ENCODE data around the gene RASGEF1C. TPM values are rescaled to one million over a fixed set of nuclear protein-coding genes. Genes with fewer than 3 reads are reported as not detected.
"Not testable (repeated sequence)": the region's sequence is repeated elsewhere in the genome, so short reads cannot be mapped to it uniquely, and the experiment has no call there.

RASGEF1C gene
- total RNA-seq, 2 experiments from 2014 or later: not detected

DNA sequence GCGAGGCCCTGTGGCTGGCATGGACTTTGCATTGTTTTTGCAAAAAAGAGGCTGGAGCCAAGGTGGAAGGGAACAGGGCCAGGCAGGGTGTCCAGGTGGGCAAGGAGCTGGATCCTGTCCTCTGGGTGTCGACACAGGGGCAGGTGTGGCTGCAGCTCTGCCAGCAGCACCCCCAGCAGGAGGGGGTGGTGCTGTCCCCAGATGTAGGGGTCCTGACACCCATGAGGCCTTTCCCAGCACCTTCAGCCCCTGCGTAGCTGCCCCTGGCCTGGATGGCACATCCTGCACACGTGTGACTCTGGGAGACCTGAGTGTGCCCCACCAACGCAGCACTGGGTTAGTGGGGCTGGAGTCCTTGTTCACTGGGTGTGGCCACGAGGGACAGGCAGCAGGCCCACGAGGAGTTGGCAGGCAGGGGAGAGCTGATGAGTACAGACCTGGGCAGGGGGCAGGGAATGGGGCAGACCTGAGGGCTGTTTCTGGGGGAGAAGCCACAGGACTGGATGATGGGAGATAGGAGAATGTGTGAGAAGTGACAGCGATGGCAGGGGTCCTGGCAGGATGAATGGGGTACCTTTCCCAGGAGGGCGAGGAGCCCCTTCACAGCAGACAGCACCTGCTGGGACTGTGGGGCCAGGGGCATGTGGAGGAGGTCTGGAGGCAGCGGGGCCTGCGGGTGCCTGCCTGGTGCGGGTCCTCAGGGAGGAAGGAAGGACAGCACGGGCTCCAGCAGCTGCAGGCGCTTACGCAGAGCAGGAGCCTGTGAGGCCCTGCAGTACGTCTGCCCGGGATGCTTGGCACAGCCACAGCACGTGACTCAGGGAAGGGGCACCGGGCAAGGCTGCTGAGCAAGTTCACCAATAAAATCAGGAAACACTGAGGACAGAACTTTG is 3.6 kb upstream of the RASGEF1C start:
- ChIA-PET POLR2A (no interaction called here), CTCF (no interaction called here)

DNA sequence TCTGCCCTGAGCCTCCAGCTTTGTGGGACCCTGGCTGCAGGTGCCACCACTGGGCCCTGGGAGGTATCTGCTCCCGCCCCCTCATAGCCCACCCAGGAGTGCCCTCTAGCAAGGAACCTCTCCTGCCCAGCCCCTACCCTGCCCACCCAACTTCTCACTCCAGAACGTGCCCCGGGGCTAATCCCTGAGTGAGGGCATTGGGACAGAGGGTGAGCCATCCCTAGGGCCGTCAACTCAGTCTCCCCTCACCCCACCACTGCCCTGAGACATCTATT is 2.7 kb upstream of the RASGEF1C start:
- POLR2A ChIA-PET: no interaction called here
- CTCF ChIA-PET: interaction anchor here (1.1 kb wide), 1 partner anchor 76 kb away, joined by 3 read pairs; no protein-coding TSS in a partner anchor

DNA sequence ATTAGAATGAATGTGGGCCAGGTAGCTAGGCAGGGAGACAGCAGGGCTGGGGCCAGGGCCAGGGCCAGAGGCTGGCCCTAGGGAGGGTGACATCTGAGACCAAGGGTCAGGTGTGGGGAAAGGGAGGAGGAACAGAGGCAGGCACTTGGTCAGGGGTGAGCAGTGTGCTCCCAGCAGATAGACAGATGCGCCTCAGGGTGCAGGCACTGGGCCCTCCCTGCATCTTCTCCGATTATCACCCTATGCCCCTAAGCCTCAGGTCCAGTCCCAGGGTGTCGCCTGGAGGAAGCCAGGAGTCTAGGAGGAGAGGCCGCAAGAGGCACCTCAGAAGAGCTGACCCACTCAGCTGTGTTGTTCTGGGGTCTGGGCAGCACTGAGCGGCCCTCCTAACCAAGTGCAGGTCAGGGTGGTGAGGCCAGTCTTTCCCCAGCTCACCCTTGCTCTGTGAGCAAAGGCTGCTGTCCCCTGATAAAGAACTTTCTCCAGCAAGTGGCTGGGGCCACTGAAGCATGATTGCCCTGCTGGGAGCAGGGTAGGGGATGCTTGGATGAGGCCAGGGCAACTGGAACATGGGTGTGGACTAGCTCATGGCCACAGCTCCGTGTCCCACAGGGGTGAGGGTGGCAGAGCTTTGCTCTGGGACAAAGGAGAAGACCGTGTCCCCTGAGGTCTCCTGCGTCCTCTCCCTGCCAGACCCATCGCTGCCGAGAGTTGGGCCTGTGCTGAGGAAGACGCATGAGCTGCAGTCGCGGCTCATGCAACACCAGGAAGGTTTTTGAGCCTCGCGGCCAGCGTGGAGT is 2.1 kb upstream of the RASGEF1C start:
- CTCF ChIA-PET: interaction anchor here (1.1 kb wide), 1 partner anchor 76 kb away, joined by 3 read pairs; no protein-coding TSS in a partner anchor
- POLR2A ChIA-PET: no interaction called here

DNA sequence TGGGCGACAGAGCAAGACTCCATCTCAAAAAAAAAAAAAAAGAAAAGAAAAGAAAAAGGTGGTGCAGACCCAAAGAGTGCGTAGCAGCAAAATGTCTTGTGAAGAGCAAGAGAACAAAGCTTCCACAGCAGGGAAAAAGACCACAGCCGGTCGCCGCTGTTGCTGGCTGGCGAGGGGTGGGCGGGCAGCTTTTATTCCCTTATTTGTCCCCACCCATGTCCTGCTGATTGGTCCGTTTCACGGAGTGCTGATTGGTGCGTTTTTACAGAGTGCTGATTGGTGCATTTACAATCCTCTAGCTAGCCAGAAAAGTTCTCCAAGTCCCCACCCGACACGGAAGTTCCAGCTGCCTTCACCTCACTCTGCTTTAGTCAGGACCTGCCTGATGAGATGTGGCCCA is 1.1 kb upstream of the RASGEF1C start:
- CTCF ChIA-PET: interaction anchor here (0.7 to 0.9 kb wide), 3 partner anchors 11 to 129 kb away, joined by 3 read pairs; no protein-coding TSS in a partner anchor
- POLR2A ChIA-PET: not testable (repeated sequence)

DNA sequence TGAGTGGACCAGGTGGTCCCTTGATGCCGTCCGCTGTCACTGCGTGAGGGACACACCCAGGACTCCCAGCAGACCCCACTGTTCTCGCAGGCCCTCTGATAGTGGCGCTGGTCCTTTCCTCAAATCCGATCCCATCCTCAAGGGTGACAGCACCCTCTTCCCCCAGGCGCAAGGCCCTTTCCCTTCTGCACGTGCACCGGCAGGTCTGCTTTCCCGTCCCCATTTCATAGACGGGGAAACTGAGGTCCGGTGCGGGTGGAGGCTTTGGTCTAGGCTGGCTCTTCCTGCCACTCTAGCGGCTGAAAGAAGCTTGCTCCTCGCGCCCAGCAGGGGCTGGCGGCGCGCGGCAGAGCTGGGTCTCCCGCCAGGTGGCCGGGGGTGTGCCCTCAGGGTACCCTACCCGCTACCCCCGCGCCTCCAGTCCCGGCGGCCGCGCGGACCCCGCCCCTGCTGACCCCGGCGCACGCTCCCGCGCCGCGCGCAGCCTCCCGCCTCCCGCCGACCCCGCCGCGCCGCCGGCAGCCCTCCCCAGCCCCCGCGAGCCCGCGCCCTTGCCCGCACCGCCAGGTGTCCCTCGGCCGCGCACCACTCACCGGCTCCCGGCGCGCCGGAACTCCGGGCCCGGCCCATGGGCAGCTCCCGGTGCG is 453 bp downstream of the RASGEF1C start:
- POLR2A ChIA-PET: interaction anchor here (0.6 kb wide), 1 partner anchor 301 kb away, joined by 4 read pairs; the partner anchor contains the start of gene TBC1D9B
- CTCF ChIA-PET: interaction anchor here (1.0 kb wide), 1 partner anchor 13 kb away, joined by 3 read pairs; no protein-coding TSS in a partner anchor

DNA sequence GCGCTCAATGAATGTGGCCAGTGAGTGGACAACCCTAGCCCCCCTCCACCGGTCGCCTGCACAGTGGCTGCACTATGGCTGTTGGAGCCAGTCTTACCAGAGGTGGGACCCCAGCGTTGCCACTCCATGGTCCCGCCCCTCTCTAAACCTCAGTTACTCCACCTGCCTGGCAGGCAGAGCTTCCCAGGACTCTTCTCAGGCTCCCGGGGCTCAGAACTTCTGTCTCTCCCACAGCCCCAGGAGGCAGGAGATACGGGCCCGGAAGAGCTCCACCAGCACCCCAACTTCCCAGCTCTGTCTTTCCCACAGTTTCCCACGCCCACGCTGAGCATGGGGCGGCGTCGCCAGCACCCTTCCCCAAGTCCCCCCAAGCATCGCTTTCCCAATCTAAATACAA is 975 bp downstream of the RASGEF1C start:
- CTCF ChIA-PET: no interaction called here
- POLR2A ChIA-PET: interaction anchor here (0.6 kb wide), 1 partner anchor 300 kb away, joined by 4 read pairs; the partner anchor contains the start of gene TBC1D9B

DNA sequence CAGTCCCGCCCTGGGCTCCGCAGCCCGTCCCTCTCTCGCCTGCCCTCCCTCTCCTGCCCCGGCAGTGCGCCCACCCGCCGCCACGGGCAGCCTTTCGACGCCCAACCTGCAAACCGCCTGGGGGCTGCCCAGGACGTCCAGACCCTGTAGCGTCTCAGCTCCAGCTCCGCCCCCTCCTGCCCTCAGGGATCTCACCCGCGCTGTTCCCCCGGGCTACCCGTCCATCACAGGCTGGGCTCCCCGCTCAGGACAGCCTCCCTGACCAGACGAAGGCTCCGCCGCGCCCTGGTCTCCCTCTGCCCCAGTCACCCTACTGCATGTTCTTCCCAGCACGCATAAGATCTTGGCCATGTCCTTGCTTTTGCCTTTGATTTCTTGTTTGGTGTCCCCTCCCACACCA is 1.4 kb downstream of the RASGEF1C start:
- ChIA-PET CTCF (no interaction called here), POLR2A (interaction anchor here (0.6 kb wide), 1 partner anchor 649 kb away, joined by 10 read pairs; no protein-coding TSS in a partner anchor)

DNA sequence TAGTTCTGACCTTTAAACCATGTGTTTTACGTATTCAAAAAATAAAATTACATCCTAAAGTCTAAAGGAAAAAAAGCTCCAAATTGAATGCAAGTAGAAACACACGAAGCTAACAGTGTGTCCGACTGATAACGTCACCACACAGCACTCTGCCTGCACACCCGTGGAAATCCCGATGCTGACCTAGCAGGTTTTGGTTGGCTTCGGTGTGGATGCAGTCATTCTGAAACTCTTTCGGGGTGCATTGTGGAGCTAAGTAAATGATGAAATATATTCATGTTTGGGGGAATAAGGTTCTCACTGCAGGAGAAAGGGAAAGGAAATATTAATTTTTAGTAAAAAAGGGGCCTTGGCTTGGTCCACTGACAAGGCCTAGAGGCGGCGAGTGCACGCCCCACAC is 2.0 kb downstream of the RASGEF1C start:
- ChIA-PET CTCF (no interaction called here), POLR2A (interaction anchor here (0.6 to 0.7 kb wide), 2 partner anchors 481 to 650 kb away, joined by 3 to 10 read pairs; no protein-coding TSS in a partner anchor)

DNA sequence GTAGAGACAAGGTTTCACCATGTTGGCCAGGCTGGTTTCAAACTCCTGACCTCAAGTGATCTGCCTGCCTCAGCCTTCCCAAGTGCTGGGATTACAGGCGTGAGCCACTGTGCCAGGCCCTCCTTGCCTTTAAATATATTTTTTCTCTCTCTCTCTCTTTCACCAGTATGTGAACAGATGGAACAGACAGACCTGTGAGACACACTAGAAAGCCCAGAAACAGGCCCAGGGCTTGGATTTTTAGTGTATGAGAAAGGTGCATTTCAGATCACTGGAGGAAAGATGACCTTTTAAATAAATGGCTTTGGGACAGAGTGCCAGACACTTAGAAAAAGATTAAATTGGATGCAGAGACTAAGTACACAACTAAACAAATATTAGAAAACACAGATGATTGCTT is 3.1 kb downstream of the RASGEF1C start:
- ChIA-PET CTCF (no interaction called here), POLR2A (no interaction called here)

DNA sequence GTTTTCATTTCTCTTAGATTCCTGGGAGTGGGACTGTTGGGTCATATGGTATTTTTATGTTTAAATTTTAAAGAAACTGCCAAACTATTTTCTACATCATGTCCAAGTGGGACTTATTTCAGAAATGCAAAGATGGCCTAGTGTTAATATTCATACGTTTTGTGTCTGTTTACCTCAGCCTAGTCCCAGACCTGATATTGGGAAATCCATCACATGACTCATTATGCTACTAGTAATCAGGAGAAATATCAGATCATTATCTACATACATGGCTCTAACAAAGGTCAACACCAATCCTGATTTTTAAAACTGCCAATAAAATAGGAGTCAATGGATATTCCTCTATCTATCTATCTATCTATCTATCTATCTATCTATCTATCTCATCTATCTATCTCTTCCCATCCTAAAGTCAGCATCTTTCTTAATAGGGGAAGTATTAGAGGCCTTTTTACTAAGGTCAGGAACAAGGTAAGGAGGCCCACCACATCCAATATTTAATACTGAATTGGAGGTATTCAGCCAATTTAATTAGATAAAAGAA is 4.7 kb downstream of the RASGEF1C start:
- POLR2A ChIA-PET: no interaction called here
- CTCF ChIA-PET: no interaction called here

DNA sequence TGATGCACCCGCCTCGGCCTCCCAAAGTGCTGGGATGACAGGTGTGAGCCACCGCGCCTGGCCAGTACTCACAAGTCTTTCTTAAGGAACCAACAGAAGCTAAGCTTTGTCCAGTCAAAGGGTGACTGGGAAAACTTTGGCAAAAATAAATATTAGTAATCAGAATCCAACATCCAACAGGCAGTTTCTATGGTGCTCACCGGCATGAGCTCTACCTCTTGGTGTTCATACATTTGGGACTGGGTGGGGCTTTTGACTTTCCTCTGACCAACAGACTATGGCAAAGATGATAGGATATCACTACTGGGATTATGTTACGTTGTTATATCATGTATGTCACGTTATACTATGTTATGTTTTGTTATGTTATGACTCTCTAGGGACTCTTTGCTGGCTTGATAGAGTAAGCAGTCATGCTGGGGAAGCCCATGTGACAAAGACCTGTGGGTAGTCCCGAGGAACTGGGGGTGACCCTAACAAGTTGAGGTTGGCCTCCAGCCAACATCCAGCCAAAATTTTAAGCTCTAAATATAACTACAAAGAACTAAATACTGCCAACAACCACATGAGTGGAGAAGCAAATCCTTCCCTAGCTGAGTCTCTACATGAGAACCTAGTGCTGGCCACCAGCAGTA is 6.0 kb downstream of the RASGEF1C start:
- POLR2A ChIA-PET: interaction anchor here (0.6 kb wide), 1 partner anchor 1108 kb away, joined by 3 read pairs; no protein-coding TSS in a partner anchor

DNA sequence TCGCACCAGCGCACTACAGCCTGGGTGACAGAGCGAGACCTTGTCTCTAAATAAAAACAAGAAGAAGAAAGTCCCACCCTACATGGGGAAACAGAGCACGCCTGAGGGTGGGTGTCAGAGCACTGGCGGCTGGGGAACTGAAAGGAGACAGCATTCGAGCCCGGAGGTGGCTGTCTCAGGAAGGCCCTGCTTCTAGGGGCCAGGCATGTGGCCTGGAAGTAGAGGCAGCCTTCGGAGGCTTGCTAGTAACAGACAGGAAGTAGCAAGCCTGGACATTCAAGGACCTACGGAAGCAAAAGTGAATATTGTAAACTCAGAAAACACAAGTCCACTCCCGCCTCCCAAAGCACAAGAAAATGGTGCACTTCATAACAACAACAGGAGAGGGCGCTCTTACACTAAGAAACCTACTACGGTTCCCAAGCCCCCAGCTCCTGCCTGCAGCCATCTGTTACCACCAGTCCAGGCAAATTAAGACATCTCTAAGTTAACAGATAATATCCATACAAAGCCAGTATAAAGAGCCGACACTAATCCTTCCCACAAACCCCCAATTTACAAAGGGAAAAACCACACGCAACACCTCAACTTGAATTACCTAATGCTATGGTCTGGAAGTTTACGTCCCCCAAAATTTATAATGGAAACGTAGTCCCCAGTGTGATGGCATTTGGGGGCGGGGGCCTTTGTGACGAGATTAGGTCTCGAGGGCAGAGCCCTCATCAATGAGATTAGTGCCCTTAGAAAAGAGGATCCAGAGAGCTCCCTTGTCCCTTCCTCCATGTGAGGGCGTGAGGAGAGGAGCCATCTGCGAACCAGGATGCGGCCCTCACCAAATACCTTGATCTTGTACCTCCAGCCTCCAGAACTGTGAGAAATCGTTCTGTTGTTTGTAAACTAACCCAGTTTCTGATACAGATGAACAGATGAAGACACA is 7.7 kb downstream of the RASGEF1C start:
- ChIA-PET CTCF (interaction anchor here (1.5 to 1.9 kb wide), 2 partner anchors 113 to 127 kb away, joined by 3 to 4 read pairs; no protein-coding TSS in a partner anchor), POLR2A (interaction anchor here (0.7 kb wide), 2 partner anchors 123 to 131 kb away, joined by 3 read pairs; no protein-coding TSS in a partner anchor)

More for the DNA sequence above, 6.0 kb downstream of the RASGEF1C start:
- CTCF ChIA-PET: interaction anchor here (0.7 kb wide), 1 partner anchor 249 kb away, joined by 3 read pairs; no protein-coding TSS in a partner anchor

DNA sequence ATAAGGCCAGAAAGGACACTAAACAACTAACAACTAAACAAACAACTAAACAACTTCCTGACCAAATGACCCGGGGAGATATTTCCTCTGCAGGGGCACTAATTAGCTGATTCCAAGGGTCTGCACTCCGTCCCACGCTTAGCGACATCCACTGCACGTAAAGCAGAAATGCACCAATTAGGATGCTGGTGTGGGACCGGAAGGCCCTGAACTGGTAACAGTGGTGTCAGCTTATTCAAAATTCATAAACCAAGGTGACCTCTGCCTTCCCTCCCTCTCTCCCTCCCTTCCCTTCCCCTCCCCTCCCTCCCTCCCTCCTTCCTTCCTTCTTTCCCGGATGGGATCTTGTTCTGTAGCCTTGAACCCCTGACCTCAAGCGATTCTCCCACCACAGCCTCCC is 9.6 kb downstream of the RASGEF1C start:
- ChIA-PET POLR2A (no interaction called here), CTCF (interaction anchor here (1.4 kb wide), 1 partner anchor 11 kb away, joined by 3 read pairs; no protein-coding TSS in a partner anchor)

DNA sequence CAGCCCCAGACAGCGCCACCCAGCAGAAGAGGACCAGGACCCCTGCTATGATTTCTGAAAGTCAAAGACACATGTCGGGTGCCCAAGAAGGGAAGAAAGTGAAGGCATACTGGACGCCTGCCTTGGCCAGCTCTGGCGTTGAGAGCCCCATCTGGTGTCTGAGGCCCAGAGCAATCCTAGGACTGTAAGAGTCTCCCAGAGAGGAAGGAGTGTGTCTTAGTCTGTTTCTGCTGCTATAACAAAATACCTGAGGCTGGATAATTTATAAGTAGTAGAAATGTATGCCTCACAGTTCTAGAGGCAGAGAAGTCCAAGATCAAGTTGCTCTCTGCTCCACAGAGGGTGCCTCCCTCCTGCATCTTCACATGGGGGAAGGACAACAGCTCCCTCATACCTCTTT is 10.8 kb downstream of the RASGEF1C start:
- CTCF ChIA-PET: no interaction called here

DNA sequence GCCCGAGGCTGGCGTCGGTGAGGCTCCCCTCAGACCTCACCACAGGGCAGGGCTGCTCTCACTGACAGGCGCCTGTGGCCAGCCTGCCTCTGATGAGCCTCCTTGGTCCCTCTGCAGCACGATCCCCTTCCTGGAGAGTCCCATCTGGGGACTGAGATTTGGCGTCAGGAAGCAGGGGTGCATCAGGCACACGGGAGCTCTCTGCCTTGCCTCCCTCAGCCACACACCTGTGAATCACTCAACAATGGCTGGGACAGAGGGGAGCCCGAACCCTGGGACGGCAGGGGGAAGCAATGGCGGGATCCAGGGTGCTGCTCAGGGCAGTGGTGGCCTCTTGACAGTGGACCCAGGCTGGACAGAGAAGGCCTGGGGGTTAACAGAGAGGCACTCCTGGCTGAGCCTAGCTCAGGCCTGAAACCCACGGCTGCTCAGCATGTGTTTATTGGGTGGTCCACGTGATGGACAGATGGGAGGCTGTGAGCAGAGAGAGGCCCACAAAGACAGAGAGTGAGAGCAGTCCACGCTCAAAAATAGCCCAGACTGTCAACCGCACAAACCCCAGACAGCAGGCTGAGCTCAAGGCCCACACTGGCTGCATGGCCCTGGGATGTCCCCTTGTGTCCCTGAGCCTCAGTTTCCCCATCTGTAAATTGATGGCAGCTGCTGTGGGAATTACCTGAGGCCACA is 11.9 kb downstream of the RASGEF1C start:
- ChIA-PET CTCF (no interaction called here), POLR2A (no interaction called here)

More for the DNA sequence above, 10.8 kb downstream of the RASGEF1C start:
- POLR2A ChIA-PET: no interaction called here

DNA sequence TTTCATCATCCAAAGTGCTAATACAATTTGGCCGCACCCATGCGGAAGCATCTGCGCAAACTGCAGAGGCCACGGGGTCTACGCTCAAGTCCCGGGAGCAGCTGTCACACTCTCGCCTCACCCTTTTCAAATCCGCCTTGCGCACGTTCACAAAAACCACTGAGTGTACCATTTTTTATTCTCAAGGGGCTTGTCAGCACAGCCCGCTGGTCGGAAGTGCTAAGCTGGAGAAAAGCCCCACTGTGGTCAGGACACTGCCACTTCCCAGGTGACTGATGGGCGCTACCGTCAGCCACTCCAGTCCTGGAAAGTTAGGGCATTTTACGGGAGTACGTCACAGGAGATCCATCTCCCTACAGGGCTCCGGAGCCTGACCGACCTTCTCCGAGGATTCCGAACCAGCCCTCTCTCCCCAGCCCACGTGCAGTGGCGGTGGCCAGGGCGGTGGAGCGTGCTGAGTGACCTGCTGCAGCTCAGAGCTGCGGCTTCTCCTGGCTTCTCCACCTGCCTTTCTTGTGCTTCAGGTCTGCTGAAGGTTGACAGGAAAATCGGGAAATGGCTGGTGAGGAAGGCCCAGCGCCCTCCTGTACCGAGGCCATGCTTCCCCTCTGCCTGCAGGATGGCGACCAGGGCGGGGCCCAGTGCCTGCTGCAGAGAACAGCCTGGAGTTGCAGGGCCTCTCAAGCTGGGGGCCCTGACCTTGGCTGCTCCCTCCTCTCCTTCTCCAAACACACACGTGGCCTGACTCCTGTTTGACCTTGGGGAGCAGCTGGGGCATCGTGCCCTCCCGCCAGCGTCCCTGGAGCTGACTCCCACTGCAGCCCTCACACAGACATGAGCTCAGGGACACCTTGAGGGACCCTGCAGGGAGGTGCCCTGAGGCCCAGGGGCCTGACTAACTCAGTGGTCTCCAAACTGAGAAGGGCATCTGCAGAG is 14.3 kb downstream of the RASGEF1C start:
- POLR2A ChIA-PET: no interaction called here
- CTCF ChIA-PET: interaction anchor here (0.6 to 1.5 kb wide), 2 partner anchors 14 to 105 kb away, joined by 3 read pairs; partner anchors contain the start of gene RASGEF1C

Data from activated CD8-positive, alpha-beta memory T cell treated with anti-CD3 and anti-CD28 coated beads for 36 hours (primary cell).